ENCODE measurements around the gene MICAL1.

Gene MICAL1

GRCh38 chr6:109486068-109486467 is 30.5 kb upstream of the MICAL1 start:
- no peak for TF ChIP-seq CTCF (IDR thresholded peaks at IDR 0.05; ENCODE audit: poor library complexity, severe bottlenecking)
- DNase-seq (ENCODE audit: low spot score): no peak
- peaks cover 12% of the 10 kb centered on the region for H3K4me1 ChIP-seq (ENCODE audit: insufficient read depth, poor library complexity, severe bottlenecking)
- H3K9me3 ChIP-seq (ENCODE audit: severe bottlenecking): no peaks in the 10 kb centered on the region
- peaks cover 11% of the 10 kb centered on the region for H3K36me3 ChIP-seq (ENCODE audit: low read depth)
- no peak overlapping the region for H3K4me3 ChIP-seq (ENCODE audit: severe bottlenecking)
- H3K27ac ChIP-seq (ENCODE audit: poor library complexity, severe bottlenecking): no peak overlapping the region
- peak; percentile 61 for ATAC-seq (ENCODE audit: low read depth)
- no peaks in the 10 kb centered on the region for H3K27me3 ChIP-seq (ENCODE audit: insufficient read depth, poor library complexity, severe bottlenecking)

DNA sequence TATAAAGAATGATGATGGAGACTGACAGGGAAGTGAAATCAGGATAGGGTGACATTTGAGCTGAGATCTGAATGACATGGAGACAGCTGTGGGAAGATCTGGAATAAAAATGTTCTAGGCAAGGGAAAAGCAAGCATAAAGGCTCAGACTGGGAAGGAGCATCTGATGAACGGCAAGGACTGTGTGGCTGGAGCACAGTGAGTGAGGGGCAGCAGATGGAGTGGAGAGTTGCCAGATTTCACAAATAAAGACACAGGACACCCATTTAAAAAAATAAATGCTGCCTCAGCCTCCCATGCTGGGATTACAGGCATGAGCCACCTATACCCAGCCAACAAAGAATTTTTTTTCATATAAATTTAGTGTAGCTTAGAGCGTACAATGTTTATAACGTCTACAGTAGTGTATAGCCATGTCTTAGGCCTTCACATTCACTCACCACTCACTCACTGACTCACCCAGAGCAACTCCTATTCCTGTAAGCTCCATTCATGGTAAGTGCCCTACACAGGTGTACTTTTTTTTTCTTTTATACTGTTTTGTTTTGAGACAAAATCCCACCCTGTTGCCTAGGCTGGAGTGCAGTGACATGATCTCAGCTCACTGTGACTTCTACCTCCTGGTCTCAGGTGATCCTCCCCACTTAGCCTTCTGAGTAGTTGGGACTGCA is 29.8 kb upstream of the MICAL1 start:
- DNase-seq (ENCODE audit: low spot score) (no peak), ATAC-seq (ENCODE audit: low read depth) (no peak)

GRCh38 chr6:109484122-109484521 is 28.6 kb upstream of the MICAL1 start:
- no peaks in the 10 kb centered on the region for H3K9me3 ChIP-seq (ENCODE audit: severe bottlenecking)
- no peak for DNase-seq (ENCODE audit: low spot score)
- no peaks in the 10 kb centered on the region for H3K27me3 ChIP-seq (ENCODE audit: insufficient read depth, poor library complexity, severe bottlenecking)
- no peak overlapping the region for H3K4me3 ChIP-seq (ENCODE audit: severe bottlenecking)
- peaks cover 27% of the 10 kb centered on the region for H3K36me3 ChIP-seq (ENCODE audit: low read depth)
- no peak for TF ChIP-seq CTCF (IDR thresholded peaks at IDR 0.05; ENCODE audit: poor library complexity, severe bottlenecking)
- peaks cover 21% of the 10 kb centered on the region for H3K4me1 ChIP-seq (ENCODE audit: insufficient read depth, poor library complexity, severe bottlenecking)
- no peak for ATAC-seq (ENCODE audit: low read depth)
- no peak overlapping the region for H3K27ac ChIP-seq (ENCODE audit: poor library complexity, severe bottlenecking)

More for the DNA sequence above, 29.8 kb upstream of the MICAL1 start:
- H3K4me3 ChIP-seq (ENCODE audit: severe bottlenecking): no peak overlapping the region
- no peaks in the 10 kb centered on the region for H3K9me3 ChIP-seq (ENCODE audit: severe bottlenecking)
- peaks cover 12% of the 10 kb centered on the region for H3K4me1 ChIP-seq (ENCODE audit: insufficient read depth, poor library complexity, severe bottlenecking)
- no peaks in the 10 kb centered on the region for H3K27me3 ChIP-seq (ENCODE audit: insufficient read depth, poor library complexity, severe bottlenecking)
- peaks cover 17% of the 10 kb centered on the region for H3K36me3 ChIP-seq (ENCODE audit: low read depth)
- H3K27ac ChIP-seq (ENCODE audit: poor library complexity, severe bottlenecking): no peak overlapping the region
- no peak for TF ChIP-seq CTCF (IDR thresholded peaks at IDR 0.05; ENCODE audit: poor library complexity, severe bottlenecking)

- TF ChIP-seq CTCF (IDR thresholded peaks at IDR 0.05; ENCODE audit: poor library complexity, severe bottlenecking): no peak
Observed at GRCh38 chr6:109483735-109484057, 28.1 kb upstream of the MICAL1 start.

More at GRCh38 chr6:109483735-109484057, 28.1 kb upstream of the MICAL1 start:
- no peak for ATAC-seq (ENCODE audit: low read depth)
- Histone ChIP-seq H3K36me3 (ENCODE audit: low read depth) (peaks cover 32% of the 10 kb centered on the region), H3K27ac (ENCODE audit: poor library complexity, severe bottlenecking) (no peak overlapping the region), H3K4me3 (ENCODE audit: severe bottlenecking) (peak overlapping the region; percentile 25), H3K27me3 (ENCODE audit: insufficient read depth, poor library complexity, severe bottlenecking) (no peaks in the 10 kb centered on the region), H3K9me3 (ENCODE audit: severe bottlenecking) (no peaks in the 10 kb centered on the region), H3K4me1 (ENCODE audit: insufficient read depth, poor library complexity, severe bottlenecking) (peaks cover 25% of the 10 kb centered on the region)
- no peak for DNase-seq (ENCODE audit: low spot score)
